ENCODE results near the gene TLE4. TPM values are rescaled to one million over a fixed set of nuclear protein-coding genes. Genes with fewer than 3 reads are reported as not detected.

TLE4 gene
- total RNA-seq, 1 donor: 79.0 TPM

- peak; percentile 30 for DNase-seq (ENCODE audit: low read depth)
- no peak for TF ChIP-seq CTCF (IDR thresholded peaks at IDR 0.05; ENCODE audit: insufficient read depth, low read depth, low read length)
- H3K4me3 ChIP-seq (ENCODE audit: low read depth, low read length): no peak overlapping the region
These were observed 12.3 kb downstream of the TLE4 start for GRCh38 chr9:79583952-79584654.

GRCh38 chr9:79584655-79584982 is 12.9 kb downstream of the TLE4 start:
- H3K4me3 ChIP-seq (ENCODE audit: low read depth, low read length): no peak overlapping the region
- no peak for TF ChIP-seq CTCF (IDR thresholded peaks at IDR 0.05; ENCODE audit: insufficient read depth, low read depth, low read length)
- DNase-seq (ENCODE audit: low read depth): no peak

GRCh38 chr9:79588488-79589223 is 16.9 kb downstream of the TLE4 start:
- no peak overlapping the region for H3K4me3 ChIP-seq (ENCODE audit: low read depth, low read length)
- TF ChIP-seq CTCF (IDR thresholded peaks at IDR 0.05; ENCODE audit: insufficient read depth, low read depth, low read length): no peak
- DNase-seq (ENCODE audit: low read depth): no peak

DNA sequence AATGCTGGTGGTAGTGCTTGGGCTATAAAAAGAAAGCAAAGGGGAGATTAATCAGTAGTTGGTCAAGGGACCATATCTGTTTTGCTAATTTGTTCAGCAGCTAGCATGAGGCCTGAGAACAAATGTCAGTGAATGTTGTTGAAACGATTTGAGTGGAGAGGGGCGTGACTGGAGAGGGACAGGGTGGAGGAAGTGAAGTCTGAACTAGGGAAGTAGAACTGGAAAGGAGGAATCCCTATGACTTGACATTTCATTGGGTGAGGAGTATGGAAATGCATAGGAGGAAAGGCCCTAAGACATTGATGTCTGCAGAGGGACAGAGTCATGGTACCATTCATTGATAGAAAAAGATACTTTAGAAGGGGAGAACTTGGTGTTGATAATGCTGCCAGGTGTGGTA is 19.7 kb downstream of the TLE4 start:
- DNase-seq (ENCODE audit: low read depth): no peak
- no peak for TF ChIP-seq CTCF (IDR thresholded peaks at IDR 0.05; ENCODE audit: insufficient read depth, low read depth, low read length)
- no peak overlapping the region for H3K4me3 ChIP-seq (ENCODE audit: low read depth, low read length)

DNA sequence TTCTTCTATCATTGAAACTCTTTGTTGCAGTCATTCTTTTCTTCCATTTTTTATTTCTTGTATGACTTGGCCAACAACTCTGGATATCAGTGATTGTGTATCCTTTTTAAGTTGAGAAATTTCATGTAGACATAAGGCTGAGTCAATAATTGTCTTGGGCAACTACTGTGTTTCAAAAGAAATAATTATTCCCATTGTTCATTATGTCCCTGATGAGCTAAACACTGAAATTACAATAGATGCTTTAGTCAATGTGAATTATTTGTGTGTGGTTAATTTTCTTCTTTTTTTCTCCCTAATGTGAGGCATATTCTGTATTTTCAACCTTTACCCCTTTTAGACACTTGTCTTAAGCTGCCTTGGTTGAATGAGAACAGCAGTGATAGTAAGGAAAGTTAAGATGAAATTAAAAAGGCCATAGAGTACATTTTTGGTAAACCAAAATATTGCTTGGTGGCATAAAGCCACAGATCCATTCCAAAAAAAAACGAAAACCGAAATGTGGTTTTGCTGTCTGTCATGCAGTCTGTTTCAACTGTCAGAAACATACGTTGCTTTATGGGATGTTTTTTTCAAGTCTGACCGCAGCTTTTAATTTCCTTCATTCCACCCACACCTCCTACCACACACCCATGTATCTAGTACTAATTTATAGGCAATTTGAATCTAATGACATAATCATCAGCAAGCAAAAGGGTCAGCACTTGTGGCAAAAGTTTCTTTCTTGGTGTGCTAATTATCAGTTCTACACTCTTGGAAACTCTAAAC is 21.1 kb downstream of the TLE4 start:
- no peak for DNase-seq (ENCODE audit: low read depth)
- no peak for TF ChIP-seq CTCF (IDR thresholded peaks at IDR 0.05; ENCODE audit: insufficient read depth, low read depth, low read length)
- H3K4me3 ChIP-seq (ENCODE audit: low read depth, low read length): no peak overlapping the region

DNA sequence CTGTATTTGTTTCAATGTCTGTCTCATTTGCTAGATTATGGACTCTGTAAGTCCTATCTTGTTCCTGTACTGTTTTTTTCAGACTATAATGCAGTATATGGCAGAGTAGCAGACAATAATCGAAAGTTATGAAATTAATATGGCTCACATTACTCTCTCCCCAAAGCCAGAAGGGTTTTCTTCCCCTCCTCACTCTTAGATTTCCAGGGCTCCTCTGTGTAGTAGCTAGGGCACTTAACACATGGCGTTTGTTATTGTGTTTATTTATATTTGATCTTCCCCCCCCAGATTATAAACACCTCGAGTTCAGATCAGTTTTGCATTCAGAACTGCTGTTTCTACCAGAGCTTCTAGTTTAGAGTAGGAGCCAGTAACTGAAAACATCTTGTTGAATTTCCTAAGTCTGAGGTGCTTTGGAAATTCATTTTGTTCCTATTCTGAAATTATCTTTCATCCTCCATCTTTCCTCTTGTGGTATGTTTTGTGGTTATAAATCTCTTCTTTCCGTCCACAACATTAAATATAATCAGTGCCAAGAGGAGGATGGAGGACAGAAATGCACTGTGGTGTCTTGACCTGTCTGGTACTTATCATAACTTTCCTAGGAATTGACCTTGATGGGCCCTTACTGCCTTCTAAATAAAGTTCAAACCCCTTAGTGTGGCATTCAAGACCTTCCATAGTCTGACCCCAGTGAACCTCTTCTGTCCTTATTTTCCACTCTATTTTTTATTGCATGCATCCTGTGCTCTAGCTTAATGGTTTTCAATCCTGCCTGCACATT is 27.0 kb downstream of the TLE4 start:
- no peak for DNase-seq (ENCODE audit: low read depth)
- no peak for TF ChIP-seq CTCF (IDR thresholded peaks at IDR 0.05; ENCODE audit: insufficient read depth, low read depth, low read length)
- no peak overlapping the region for H3K4me3 ChIP-seq (ENCODE audit: low read depth, low read length)

All from fibroblast of villous mesenchyme (primary cell).